Right atrium auricular region (tissue), 2 donors: ENCODE data around the gene MLEC. TPM values are rescaled to one million over a fixed set of nuclear protein-coding genes. Genes with fewer than 3 reads are reported as not detected.
A peak's percentile ranks its signal among the peaks of the same experiment; 100 is the strongest.

Experiments used
- DNase-seq: peaks from one replicate; pipeline ENCODE4 v3.0.0-alpha.2; 2019; ENCODE audit warnings: low spot score
- H3K27ac ChIP-seq, 2 donors: fragments of 200-600 bp; sonication (generic); 1 replicate in 1 of 2; 2 replicates in 1 of 2; pipeline ENCODE4 v1.5.1; 2016 to 2019
- H3K27me3 ChIP-seq, 2 donors: fragments of 200-600 bp; sonication (generic); one replicate each; pipeline versions ENCODE4 v1.5.1 to v1.6.0; 2017 to 2019
- H3K36me3 ChIP-seq: fragments of 200-600 bp; sonication (generic); one replicate; pipeline ENCODE4 v1.5.1; 2016
- H3K4me1 ChIP-seq, 2 donors: fragments of 200-600 bp; sonication (generic); one replicate each; pipeline versions ENCODE4 v1.5.1 to v1.6.0; 2017 to 2019
- H3K4me3 ChIP-seq, 2 donors: fragments of 200-600 bp; sonication (generic); 1 replicate in 1 of 2; 2 replicates in 1 of 2; pipeline ENCODE4 v1.5.1; 2017 to 2019; ENCODE audit warnings: mild to moderate bottlenecking in 1 of 2, moderate library complexity in 1 of 2
- H3K9me3 ChIP-seq, 2 donors: fragments of 200-600 bp; sonication (generic); one replicate each; pipeline ENCODE4 v1.5.1; 2019
- CTCF ChIP-seq, 2 donors: fragments of 200-600 bp; sonication (generic); IDR thresholded peaks; one replicate each; pipeline ENCODE4 v1.5.1; 2019; ENCODE audit warnings: antibody characterized with exemption in 2 of 2
- total RNA-seq, 2 donors: library from RNA; depleted of rRNA; stranded (reverse); fragments of >200 nt; gene quantifications; one replicate each; pipeline ENCODE4 v1.1.0, GENCODE V29; 2016

The MLEC gene
- total RNA-seq: 100 to 1,000 TPM in 1 of 2 donors, 10 to 100 TPM in 1; 89.7 to 179 TPM

- TF ChIP-seq CTCF (IDR thresholded peaks at IDR 0.05): peak in 1 of 2 donors; percentile 50
- Histone ChIP-seq H3K36me3 (no peaks in the 10 kb centered on the region), H3K27me3 (no peaks in the 10 kb centered on the region), H3K4me1 (peaks cover 0 to 40% of the 10 kb centered on the region in 2 donors), H3K9me3 (no peaks in the 10 kb centered on the region), H3K27ac (peak within 1 kb of the TSS; percentile 89 to 90), H3K4me3 (peak within 1 kb of the TSS; percentile 90 to 99)
- DNase-seq: peak; percentile 99
Measured at GRCh38 chr12:120686690-120687577, at the start of gene MLEC. Gene MLEC (plus strand): TSS chr12:120687149. CDS start chr12:120687297, 148 bp downstream.

GRCh38 chr12:120639771-120640721 lies 46.9 kb upstream of the MLEC start, which contains the start of gene CABP1:
Gene CABP1 (plus strand): TSS chr12:120640626. CDS start chr12:120640686, 60 bp downstream.
- H3K36me3 ChIP-seq: no peaks in the 10 kb centered on the region
- H3K4me3 ChIP-seq: peak within 1 kb of the TSS; percentile 34 to 54
- H3K27ac ChIP-seq: no peak within 1 kb of the TSS
- TF ChIP-seq CTCF (IDR thresholded peaks at IDR 0.05): peak; percentile 17 to 56
- H3K9me3 ChIP-seq: no peaks in the 10 kb centered on the region
- peaks cover 0 to 16% of the 10 kb centered on the region in 2 donors for H3K27me3 ChIP-seq
- H3K4me1 ChIP-seq: peaks cover 0 to 15% of the 10 kb centered on the region in 2 donors
- DNase-seq: no peak

GRCh38 chr12:120640861-120641833 lies 45.8 kb upstream of the MLEC start:
- Histone ChIP-seq H3K9me3 (no peaks in the 10 kb centered on the region), H3K27me3 (peaks cover 0 to 16% of the 10 kb centered on the region in 2 donors), H3K36me3 (no peaks in the 10 kb centered on the region), H3K4me1 (peaks cover 0 to 15% of the 10 kb centered on the region in 2 donors), H3K27ac (no peak overlapping the region), H3K4me3 (peak overlapping the region; percentile 34 to 54)
- DNase-seq: no peak
- no peak for TF ChIP-seq CTCF (IDR thresholded peaks at IDR 0.05)

- peaks cover 0 to 15% of the 10 kb centered on the region in 2 donors for H3K4me1 ChIP-seq
- no peak for DNase-seq
- no peaks in the 10 kb centered on the region for H3K36me3 ChIP-seq
- peaks cover 0 to 16% of the 10 kb centered on the region in 2 donors for H3K27me3 ChIP-seq
- no peak overlapping the region for H3K4me3 ChIP-seq
- H3K27ac ChIP-seq: no peak overlapping the region
- no peaks in the 10 kb centered on the region for H3K9me3 ChIP-seq
- TF ChIP-seq CTCF (IDR thresholded peaks at IDR 0.05): no peak
Measured at GRCh38 chr12:120642121-120642520, 44.8 kb upstream of the MLEC start.
